ENCODE data around the gene NDUFS1. TPM values are rescaled to one million over a fixed set of nuclear protein-coding genes. Genes with fewer than 3 reads are reported as not detected.
"Not testable (repeated sequence)": the region's sequence is repeated elsewhere in the genome, so short reads cannot be mapped to it uniquely, and the experiment has no call there.

Gene NDUFS1
- total and polyA plus RNA-seq, 2 experiments from 2014 or later = 86.8 to 145 TPM

GRCh38 chr2:206145665-206146064 lies 13.6 kb downstream of the NDUFS1 start:
- Histone ChIP-seq H3K27me3 (no peaks in the 10 kb centered on the region), H3K4me1 (ENCODE audit: low read depth) (no peaks in the 10 kb centered on the region), H3K4me3 (no peak overlapping the region), H3K36me3 (peaks cover 88% of the 10 kb centered on the region), H3K9me3 (ENCODE audit: low read depth) (no peaks in the 10 kb centered on the region), H3K27ac (no peak overlapping the region)
- no peak for TF ChIP-seq CTCF (IDR thresholded peaks at IDR 0.05; ENCODE audit: low read depth, low read length)
- DNase-seq (ENCODE audit: low read depth in 1 of 2, low spot score in 1 of 2) = no peak

- Histone ChIP-seq H3K9me3 (ENCODE audit: low read depth) (no peaks in the 10 kb centered on the region), H3K27ac (no peak overlapping the region), H3K36me3 (peaks cover 88% of the 10 kb centered on the region), H3K4me1 (ENCODE audit: low read depth) (no peaks in the 10 kb centered on the region), H3K4me3 (no peak overlapping the region), H3K27me3 (no peaks in the 10 kb centered on the region)
- DNase-seq (ENCODE audit: low read depth in 1 of 2, low spot score in 1 of 2) = no peak
- TF ChIP-seq CTCF (IDR thresholded peaks at IDR 0.05; ENCODE audit: low read depth, low read length) = no peak
These were observed 14.9 kb downstream of the NDUFS1 start for GRCh38 chr2:206144383-206144782.

- no peaks in the 10 kb centered on the region for H3K27me3 ChIP-seq
- H3K36me3 ChIP-seq = peaks cover 86% of the 10 kb centered on the region
- H3K4me3 ChIP-seq = no peak overlapping the region
- no peak overlapping the region for H3K27ac ChIP-seq
- H3K9me3 ChIP-seq (ENCODE audit: low read depth) = no peaks in the 10 kb centered on the region
- no peaks in the 10 kb centered on the region for H3K4me1 ChIP-seq (ENCODE audit: low read depth)
- DNase-seq (ENCODE audit: low read depth in 1 of 2, low spot score in 1 of 2) = no peak
- no peak for TF ChIP-seq CTCF (IDR thresholded peaks at IDR 0.05; ENCODE audit: low read depth, low read length)
These were observed 15.8 kb downstream of the NDUFS1 start for GRCh38 chr2:206143451-206143850.

GRCh38 chr2:206127656-206128055 lies 31.6 kb downstream of the NDUFS1 start:
- no peak for DNase-seq (ENCODE audit: low read depth in 1 of 2, low spot score in 1 of 2)
- Histone ChIP-seq H3K27ac (no peak overlapping the region), H3K4me1 (ENCODE audit: low read depth) (no peaks in the 10 kb centered on the region), H3K27me3 (no peaks in the 10 kb centered on the region), H3K36me3 (peaks cover 74% of the 10 kb centered on the region), H3K9me3 (ENCODE audit: low read depth) (no peaks in the 10 kb centered on the region), H3K4me3 (no peak overlapping the region)
- TF ChIP-seq CTCF (IDR thresholded peaks at IDR 0.05; ENCODE audit: low read depth, low read length) = no peak

- H3K9me3 ChIP-seq (ENCODE audit: low read depth) = no peaks in the 10 kb centered on the region
- no peak overlapping the region for H3K27ac ChIP-seq
- DNase-seq (ENCODE audit: low read depth in 1 of 2, low spot score in 1 of 2) = no peak
- H3K4me1 ChIP-seq (ENCODE audit: low read depth) = no peaks in the 10 kb centered on the region
- peaks cover 74% of the 10 kb centered on the region for H3K36me3 ChIP-seq
- no peak for TF ChIP-seq CTCF (IDR thresholded peaks at IDR 0.05; ENCODE audit: low read depth, low read length)
- H3K4me3 ChIP-seq = no peak overlapping the region
- H3K27me3 ChIP-seq = no peaks in the 10 kb centered on the region
These were observed 33.3 kb downstream of the NDUFS1 start for GRCh38 chr2:206125901-206126300.

- DNase-seq (ENCODE audit: low read depth in 1 of 2, low spot score in 1 of 2); H3K27ac ChIP-seq; H3K4me3 ChIP-seq; H3K27me3 ChIP-seq; H3K4me1 ChIP-seq (ENCODE audit: low read depth); H3K9me3 ChIP-seq (ENCODE audit: low read depth): not testable (repeated sequence)
- peaks cover 53% of the 10 kb centered on the region for H3K36me3 ChIP-seq
These were observed 36.7 kb downstream of the NDUFS1 start for GRCh38 chr2:206122569-206122968.

Measured in cardiac muscle cell (in vitro differentiated cells and primary cell).